GM23338 (cell line): ENCODE data around the gene COX4I2. TPM values are rescaled to one million over a fixed set of nuclear protein-coding genes. Genes with fewer than 3 reads are reported as not detected.

ENCODE experiments used
- ATAC-seq: fragments of 200-7000 bp; cut with Tn5 transposase; 3 replicates; pipeline ENCODE4 v1.9.1; 2020
- DNase-seq: peaks from one replicate; pipeline ENCODE4 v3.0.0-alpha.2; 2015; ENCODE audit warnings: low spot score
- H2AFZ ChIP-seq: fragments of 200-600 bp; sonication (generic); 2 replicates; pipeline ENCODE4 v1.8.0; 2016; ENCODE audit warnings: antibody characterized with exemption, mild to moderate bottlenecking, moderate library complexity
- H3F3A ChIP-seq: fragments of 200-600 bp; sonication (generic); replicated peaks from 2 replicates; pipeline ENCODE4 v1.8.0; 2017; ENCODE audit warnings: antibody characterized with exemption, mixed run types, low read depth
- H3K27ac ChIP-seq: fragments of 200-600 bp; sonication (generic); 2 replicates; pipeline ENCODE4 v1.6.1; 2016; ENCODE audit warnings: low read depth
- H3K27me3 ChIP-seq: fragments of 200-600 bp; sonication (generic); 2 replicates; pipeline ENCODE4 v1.8.0; 2016; ENCODE audit warnings: mild to moderate bottlenecking, mixed run types, moderate library complexity; ENCODE audit not compliant: insufficient read depth
- H3K36me3 ChIP-seq: fragments of 200-600 bp; sonication (generic); 2 replicates; pipeline ENCODE4 v1.8.0; 2016; ENCODE audit warnings: mild to moderate bottlenecking; ENCODE audit not compliant: insufficient read depth
- H3K4me1 ChIP-seq: fragments of 200-600 bp; sonication (generic); 2 replicates; pipeline ENCODE4 v1.8.0; 2016; ENCODE audit warnings: mild to moderate bottlenecking, moderate library complexity; ENCODE audit not compliant: insufficient read depth
- H3K4me2 ChIP-seq: fragments of 200-600 bp; sonication (generic); 2 replicates; pipeline ENCODE4 v1.7.1; 2017; ENCODE audit warnings: mixed run types
- H3K4me3 ChIP-seq: fragments of 200-600 bp; sonication (generic); 2 replicates; pipeline ENCODE4 v1.6.1; 2016; ENCODE audit warnings: mixed run types
- H3K79me2 ChIP-seq: fragments of 200-600 bp; sonication (generic); replicated peaks from 2 replicates; pipeline ENCODE4 v1.8.0; 2017; ENCODE audit warnings: mild to moderate bottlenecking; ENCODE audit not compliant: insufficient read depth
- H3K9me2 ChIP-seq: fragments of 200-600 bp; sonication (generic); 2 replicates; pipeline ENCODE4 v1.8.0; 2017; ENCODE audit not compliant: insufficient read depth
- H4K20me1 ChIP-seq: fragments of 200-600 bp; sonication (generic); replicated peaks from 2 replicates; pipeline ENCODE4 v1.8.0; 2017; ENCODE audit warnings: mild to moderate bottlenecking; ENCODE audit not compliant: insufficient read depth
- H3K27ac Mint-ChIP-seq: 2 replicates; pipeline ENCODE4 v1.8.0; 2020; ENCODE audit warnings: inconsistent platforms, mild to moderate bottlenecking, moderate library complexity, mixed read lengths
- H3K27me3 Mint-ChIP-seq: 3 replicates; pipeline ENCODE4 v1.8.0; 2022; ENCODE audit warnings: low read depth, mild to moderate bottlenecking, moderate library complexity, mixed read lengths, inconsistent platforms; ENCODE audit not compliant: insufficient read depth, poor library complexity
- H3K36me3 Mint-ChIP-seq: 3 replicates; pipeline ENCODE4 v1.8.0; 2021; ENCODE audit warnings: low read depth, mild to moderate bottlenecking, inconsistent platforms, moderate library complexity, mixed read lengths
- H3K4me1 Mint-ChIP-seq: 3 replicates; pipeline ENCODE4 v1.8.0; 2020; ENCODE audit warnings: mild to moderate bottlenecking, inconsistent platforms, mixed read lengths
- H3K4me3 Mint-ChIP-seq: 3 replicates; pipeline ENCODE4 v1.8.0; 2021; ENCODE audit warnings: moderate library complexity, mild to moderate bottlenecking, inconsistent platforms, mixed read lengths
- H3K9me3 Mint-ChIP-seq: 3 replicates; pipeline ENCODE4 v1.8.0; 2020; ENCODE audit warnings: moderate library complexity, mild to moderate bottlenecking, inconsistent platforms, mixed read lengths
- STAT1 ChIP-seq: IDR thresholded peaks from one replicate; pipeline ENCODE4 v1.6.1; 2016; ENCODE audit warnings: antibody characterized with exemption; ENCODE audit not compliant: unreplicated experiment
- microRNA-seq: library from miRNA; unstranded; fragments of <30 nt; microRNA quantifications from one replicate; pipeline ENCODE4, GENCODE V29; 2017
- polyA plus RNA-seq: library from polyadenylated mRNA; unstranded; fragments of >200 nt; fragmentation: Nextera tagmentation; extraction: Ambion mirVana; gene quantifications from 2 replicates; pipeline ENCODE4 v1.2.1, GENCODE V29; 2016
- small RNA-seq: library from RNA; depleted of rRNA; stranded (forward); fragments of <200 nt; gene quantifications from one replicate; pipeline ENCODE3, GENCODE V24; 2014; ENCODE audit warnings: low replicate concordance
- total RNA-seq: library from RNA; depleted of rRNA; stranded (reverse); fragments of >200 nt; shearing (Covaris generic); gene quantifications from 2 replicates; pipeline ENCODE4 v1.2.3, GENCODE V29; 2014; rRNA removed
- TF ChIP-seq, protein P1 (sequence below): IDR thresholded peaks from 2 replicates; pipeline ENCODE4 v1.6.1; 2016; ENCODE audit warnings: antibody characterized with exemption
- TF ChIP-seq, protein P2 (sequence below), 2 experiments: fragments of 200-600 bp in 1 of 2; sonication (generic) in 1 of 2; conservative IDR thresholded peaks; 2 replicates each; pipeline versions ENCODE4 v1.5.1 to v1.6.1; 2016 to 2017; ENCODE audit warnings: antibody characterized with exemption in 2 of 2, low read depth in 2 of 2, mild to moderate bottlenecking in 2 of 2, moderate library complexity in 1 of 2

The COX4I2 gene
- total and polyA plus RNA-seq, 2 experiments from 2014 or later = 0.63 TPM; not detected in 1

DNA sequence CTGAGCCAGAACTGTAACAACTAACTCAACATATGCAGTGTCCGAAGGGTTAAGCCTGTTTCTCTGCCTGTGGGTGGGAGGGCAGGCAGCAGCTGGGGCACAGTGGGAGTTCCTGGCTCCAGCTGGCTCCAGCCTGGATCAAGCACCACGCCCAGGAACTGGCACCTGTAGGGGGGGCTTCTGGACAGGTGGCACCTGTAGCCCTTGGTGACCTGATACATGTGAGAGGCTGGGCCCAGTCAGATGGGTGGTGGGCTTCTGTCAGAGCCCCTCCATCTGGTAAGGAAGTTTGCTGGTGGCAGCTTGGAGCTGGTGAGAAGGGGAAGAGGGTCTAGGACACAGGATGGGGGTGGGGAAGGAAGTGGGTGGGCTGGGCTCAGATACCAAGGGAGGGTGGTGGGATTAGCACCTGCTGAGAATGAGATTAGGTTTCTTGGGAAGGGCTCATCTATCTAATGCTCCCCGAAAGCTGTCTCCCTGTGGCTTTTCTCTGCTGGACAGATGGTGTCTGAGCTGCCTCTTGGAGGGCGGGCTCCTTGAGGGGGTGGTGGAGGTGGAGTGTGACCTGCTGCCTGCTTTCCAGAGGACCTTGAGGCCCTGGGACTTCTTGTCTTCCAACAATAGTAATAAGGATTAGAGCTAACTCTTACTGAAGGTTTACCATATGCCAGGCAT lies 56.4 kb downstream of the COX4I2 start:
- Histone ChIP-seq H3K27ac (peak overlapping the region; percentile 75), H3K4me1 (peaks cover 37% of the 10 kb centered on the region), H3K27me3 (no peaks in the 10 kb centered on the region), H4K20me1 (peaks cover 10% of the 10 kb centered on the region), H3K79me2 (peaks cover 96% of the 10 kb centered on the region), H3K9me2 (no peaks in the 10 kb centered on the region), H3K4me2 (peak overlapping the region; percentile 71), H2AFZ (no peak overlapping the region), H3K36me3 (no peaks in the 10 kb centered on the region), H3F3A (peaks cover 23% of the 10 kb centered on the region), H3K4me3 (peak overlapping the region; percentile 30; the same call in 1 of the 2 replicates)
- Mint-ChIP-seq H3K27ac (no peak overlapping the region), H3K4me3 (no peak overlapping the region), H3K36me3 (peaks cover 15% of the 10 kb centered on the region), H3K9me3 (no peaks in the 10 kb centered on the region; the same call in 2 of the 3 replicates), H3K4me1 (peaks cover 44% of the 10 kb centered on the region), H3K27me3 (peaks cover 10% of the 10 kb centered on the region)
- ATAC-seq = peak; percentile 72
- TF ChIP-seq, protein P1, sequence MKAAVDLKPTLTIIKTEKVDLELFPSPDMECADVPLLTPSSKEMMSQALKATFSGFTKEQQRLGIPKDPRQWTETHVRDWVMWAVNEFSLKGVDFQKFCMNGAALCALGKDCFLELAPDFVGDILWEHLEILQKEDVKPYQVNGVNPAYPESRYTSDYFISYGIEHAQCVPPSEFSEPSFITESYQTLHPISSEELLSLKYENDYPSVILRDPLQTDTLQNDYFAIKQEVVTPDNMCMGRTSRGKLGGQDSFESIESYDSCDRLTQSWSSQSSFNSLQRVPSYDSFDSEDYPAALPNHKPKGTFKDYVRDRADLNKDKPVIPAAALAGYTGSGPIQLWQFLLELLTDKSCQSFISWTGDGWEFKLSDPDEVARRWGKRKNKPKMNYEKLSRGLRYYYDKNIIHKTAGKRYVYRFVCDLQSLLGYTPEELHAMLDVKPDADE = 0 out of 2 replicates have a peak, but pooled peaks have one; percentile 20
- TF ChIP-seq, protein P2, sequence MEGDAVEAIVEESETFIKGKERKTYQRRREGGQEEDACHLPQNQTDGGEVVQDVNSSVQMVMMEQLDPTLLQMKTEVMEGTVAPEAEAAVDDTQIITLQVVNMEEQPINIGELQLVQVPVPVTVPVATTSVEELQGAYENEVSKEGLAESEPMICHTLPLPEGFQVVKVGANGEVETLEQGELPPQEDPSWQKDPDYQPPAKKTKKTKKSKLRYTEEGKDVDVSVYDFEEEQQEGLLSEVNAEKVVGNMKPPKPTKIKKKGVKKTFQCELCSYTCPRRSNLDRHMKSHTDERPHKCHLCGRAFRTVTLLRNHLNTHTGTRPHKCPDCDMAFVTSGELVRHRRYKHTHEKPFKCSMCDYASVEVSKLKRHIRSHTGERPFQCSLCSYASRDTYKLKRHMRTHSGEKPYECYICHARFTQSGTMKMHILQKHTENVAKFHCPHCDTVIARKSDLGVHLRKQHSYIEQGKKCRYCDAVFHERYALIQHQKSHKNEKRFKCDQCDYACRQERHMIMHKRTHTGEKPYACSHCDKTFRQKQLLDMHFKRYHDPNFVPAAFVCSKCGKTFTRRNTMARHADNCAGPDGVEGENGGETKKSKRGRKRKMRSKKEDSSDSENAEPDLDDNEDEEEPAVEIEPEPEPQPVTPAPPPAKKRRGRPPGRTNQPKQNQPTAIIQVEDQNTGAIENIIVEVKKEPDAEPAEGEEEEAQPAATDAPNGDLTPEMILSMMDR (conservative IDR thresholded peaks at IDR 0.05; ENCODE audit: low read depth in 2 of 2) = no peak
- TF ChIP-seq STAT1 = no peak
- DNase-seq = peak; percentile 46

Small RNAs within 50 kb of the gene (microRNA-seq; reads per million reads assigned to microRNA genes)
- not detected for gene MIR3193

Small RNAs within 50 kb of the gene (small RNA-seq; reads per million reads assigned to genes)
- not detected for gene MIR3193

Other genes starting within 250 kb of the COX4I2 start
- not detected in 2 replicates for gene DEFB119, start 247.3 kb upstream of the COX4I2 start, total RNA-seq
- gene DEFB119, start 247.3 kb upstream of the COX4I2 start, polyA plus RNA-seq = not detected in 2 replicates
- gene DEFB121, start 231.7 kb upstream of the COX4I2 start, total RNA-seq = not detected in 2 replicates
- not detected in 2 replicates for gene DEFB121, start 231.7 kb upstream of the COX4I2 start, polyA plus RNA-seq
- gene DEFB123, start 197.3 kb upstream of the COX4I2 start, total RNA-seq = not detected in 2 replicates
- not detected in 2 replicates for gene DEFB123, start 197.3 kb upstream of the COX4I2 start, polyA plus RNA-seq
- 0.52 TPM in 1 of 2 replicates, not detected in the other for gene DEFB124, start 162.8 kb upstream of the COX4I2 start, total RNA-seq
- not detected in 2 replicates for gene DEFB124, start 162.8 kb upstream of the COX4I2 start, polyA plus RNA-seq
- 0.28 TPM in 1 of 2 replicates, not detected in the other for gene REM1, start 162.6 kb upstream of the COX4I2 start, total RNA-seq
- not detected in 2 replicates for gene REM1, start 162.6 kb upstream of the COX4I2 start, polyA plus RNA-seq
- gene HM13, start 123.5 kb upstream of the COX4I2 start, total RNA-seq = 103 and 126 TPM in 2 replicates
- gene HM13, start 123.5 kb upstream of the COX4I2 start, polyA plus RNA-seq = 147 and 150 TPM in 2 replicates
- gene ID1, start 32.6 kb upstream of the COX4I2 start, total RNA-seq = 452 and 479 TPM in 2 replicates
- 221 and 224 TPM in 2 replicates for gene ID1, start 32.6 kb upstream of the COX4I2 start, polyA plus RNA-seq
- gene BCL2L1, start 85.0 kb downstream of the COX4I2 start, total RNA-seq = 108 and 110 TPM in 2 replicates
- gene BCL2L1, start 85.0 kb downstream of the COX4I2 start, polyA plus RNA-seq = 39.9 and 42.4 TPM in 2 replicates
- gene TPX2, start 101.4 kb downstream of the COX4I2 start, total RNA-seq = 148 and 159 TPM in 2 replicates
- gene TPX2, start 101.4 kb downstream of the COX4I2 start, polyA plus RNA-seq = 94.1 and 101 TPM in 2 replicates
- gene MYLK2, start 181.4 kb downstream of the COX4I2 start, total RNA-seq = 0.28 TPM in 1 of 2 replicates, not detected in the other
- 0.21 and 0.23 TPM in 2 replicates for gene MYLK2, start 181.4 kb downstream of the COX4I2 start, polyA plus RNA-seq
- not detected in 2 replicates for gene FOXS1, start 207.7 kb downstream of the COX4I2 start, total RNA-seq
- 0.26 TPM in 1 of 2 replicates, not detected in the other for gene FOXS1, start 207.7 kb downstream of the COX4I2 start, polyA plus RNA-seq
- 2.8 and 5.9 TPM in 2 replicates for gene DUSP15, start 232.6 kb downstream of the COX4I2 start, total RNA-seq
- 0.61 and 0.99 TPM in 2 replicates for gene DUSP15, start 232.6 kb downstream of the COX4I2 start, polyA plus RNA-seq
- 0.39 TPM in 1 of 2 replicates, not detected in the other for gene TTLL9, start 232.7 kb downstream of the COX4I2 start, total RNA-seq
- not detected in 2 replicates for gene TTLL9, start 232.7 kb downstream of the COX4I2 start, polyA plus RNA-seq